HL-60 (cell line): Measurements from ENCODE around the gene SLC9A3.

Experiments used
- GABPA ChIP-seq: IDR thresholded peaks from 2 replicates; pipeline ENCODE4 v1.6.1; 2012; ENCODE audit warnings: low read depth
- POLR2AphosphoS5 ChIP-seq: IDR thresholded peaks from 2 replicates; pipeline ENCODE4 v1.6.1; 2012; ENCODE audit warnings: low read depth
- SPI1 ChIP-seq: IDR thresholded peaks from 2 replicates; pipeline ENCODE4 v1.6.1; 2012; ENCODE audit warnings: low read depth, mild to moderate bottlenecking, borderline replicate concordance
- TF ChIP-seq, protein P1 (sequence below): IDR thresholded peaks from one replicate; pipeline ENCODE4 v1.5.1; 2011; ENCODE audit warnings: low read length, control low read depth, inconsistent platforms; ENCODE audit not compliant: insufficient read depth
- TF ChIP-seq, protein P2 (sequence below): IDR thresholded peaks from 2 replicates; pipeline ENCODE4 v1.6.1; 2012; ENCODE audit warnings: low read depth; ENCODE audit not compliant: insufficient replicate concordance

DNA sequence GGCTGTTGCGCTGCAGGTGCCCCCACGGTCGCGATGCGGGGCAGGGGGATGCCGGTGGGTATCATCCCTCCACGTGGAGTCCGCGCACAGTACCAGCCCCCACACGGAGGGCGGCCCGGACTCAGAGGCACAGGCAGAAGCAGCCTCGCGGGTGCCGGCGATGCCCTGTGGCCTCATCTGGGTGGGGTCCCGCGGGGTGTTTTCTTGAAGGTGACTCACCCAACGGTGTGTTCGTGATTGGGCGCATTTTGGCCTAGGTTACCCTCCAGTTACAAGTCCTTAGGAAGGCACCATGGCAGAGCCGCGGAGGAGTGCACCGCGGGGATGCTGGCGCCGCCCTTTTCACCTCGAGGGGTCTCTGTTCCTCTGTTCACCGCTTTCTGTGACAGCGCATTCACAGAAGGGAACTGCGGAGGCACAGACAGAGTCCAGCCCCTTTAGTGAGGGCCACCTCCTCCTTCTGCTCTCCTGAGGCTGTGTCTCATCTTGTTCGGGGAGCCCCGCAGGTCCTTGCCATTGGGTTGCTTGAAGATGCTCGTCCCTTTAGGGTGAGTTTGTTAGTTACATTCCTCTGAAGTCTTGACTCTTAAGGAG is 102.9 kb downstream of the SLC9A3 start:
- TF ChIP-seq, protein P1, sequence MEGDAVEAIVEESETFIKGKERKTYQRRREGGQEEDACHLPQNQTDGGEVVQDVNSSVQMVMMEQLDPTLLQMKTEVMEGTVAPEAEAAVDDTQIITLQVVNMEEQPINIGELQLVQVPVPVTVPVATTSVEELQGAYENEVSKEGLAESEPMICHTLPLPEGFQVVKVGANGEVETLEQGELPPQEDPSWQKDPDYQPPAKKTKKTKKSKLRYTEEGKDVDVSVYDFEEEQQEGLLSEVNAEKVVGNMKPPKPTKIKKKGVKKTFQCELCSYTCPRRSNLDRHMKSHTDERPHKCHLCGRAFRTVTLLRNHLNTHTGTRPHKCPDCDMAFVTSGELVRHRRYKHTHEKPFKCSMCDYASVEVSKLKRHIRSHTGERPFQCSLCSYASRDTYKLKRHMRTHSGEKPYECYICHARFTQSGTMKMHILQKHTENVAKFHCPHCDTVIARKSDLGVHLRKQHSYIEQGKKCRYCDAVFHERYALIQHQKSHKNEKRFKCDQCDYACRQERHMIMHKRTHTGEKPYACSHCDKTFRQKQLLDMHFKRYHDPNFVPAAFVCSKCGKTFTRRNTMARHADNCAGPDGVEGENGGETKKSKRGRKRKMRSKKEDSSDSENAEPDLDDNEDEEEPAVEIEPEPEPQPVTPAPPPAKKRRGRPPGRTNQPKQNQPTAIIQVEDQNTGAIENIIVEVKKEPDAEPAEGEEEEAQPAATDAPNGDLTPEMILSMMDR: no peak
- no peak for TF ChIP-seq POLR2AphosphoS5
- TF ChIP-seq, protein P2, sequence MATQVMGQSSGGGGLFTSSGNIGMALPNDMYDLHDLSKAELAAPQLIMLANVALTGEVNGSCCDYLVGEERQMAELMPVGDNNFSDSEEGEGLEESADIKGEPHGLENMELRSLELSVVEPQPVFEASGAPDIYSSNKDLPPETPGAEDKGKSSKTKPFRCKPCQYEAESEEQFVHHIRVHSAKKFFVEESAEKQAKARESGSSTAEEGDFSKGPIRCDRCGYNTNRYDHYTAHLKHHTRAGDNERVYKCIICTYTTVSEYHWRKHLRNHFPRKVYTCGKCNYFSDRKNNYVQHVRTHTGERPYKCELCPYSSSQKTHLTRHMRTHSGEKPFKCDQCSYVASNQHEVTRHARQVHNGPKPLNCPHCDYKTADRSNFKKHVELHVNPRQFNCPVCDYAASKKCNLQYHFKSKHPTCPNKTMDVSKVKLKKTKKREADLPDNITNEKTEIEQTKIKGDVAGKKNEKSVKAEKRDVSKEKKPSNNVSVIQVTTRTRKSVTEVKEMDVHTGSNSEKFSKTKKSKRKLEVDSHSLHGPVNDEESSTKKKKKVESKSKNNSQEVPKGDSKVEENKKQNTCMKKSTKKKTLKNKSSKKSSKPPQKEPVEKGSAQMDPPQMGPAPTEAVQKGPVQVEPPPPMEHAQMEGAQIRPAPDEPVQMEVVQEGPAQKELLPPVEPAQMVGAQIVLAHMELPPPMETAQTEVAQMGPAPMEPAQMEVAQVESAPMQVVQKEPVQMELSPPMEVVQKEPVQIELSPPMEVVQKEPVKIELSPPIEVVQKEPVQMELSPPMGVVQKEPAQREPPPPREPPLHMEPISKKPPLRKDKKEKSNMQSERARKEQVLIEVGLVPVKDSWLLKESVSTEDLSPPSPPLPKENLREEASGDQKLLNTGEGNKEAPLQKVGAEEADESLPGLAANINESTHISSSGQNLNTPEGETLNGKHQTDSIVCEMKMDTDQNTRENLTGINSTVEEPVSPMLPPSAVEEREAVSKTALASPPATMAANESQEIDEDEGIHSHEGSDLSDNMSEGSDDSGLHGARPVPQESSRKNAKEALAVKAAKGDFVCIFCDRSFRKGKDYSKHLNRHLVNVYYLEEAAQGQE: no peak
- no peak for TF ChIP-seq SPI1
- no peak for TF ChIP-seq GABPA
